ENCODE data around the gene JPT2. TPM values are rescaled to one million over a fixed set of nuclear protein-coding genes. Genes with fewer than 3 reads are reported as not detected.

The JPT2 gene
- total RNA-seq, 1 experiment from 2014 or later: 131 TPM

- intact Hi-C loops (cut with micrococcal nuclease): no loop called here
- H3K4me1 Mint-ChIP-seq (ENCODE audit: insufficient read depth, unreplicated experiment): no peaks in the 10 kb centered on the region
- ChIA-PET CTCF (interaction anchor here (1.1 kb wide), 1 partner anchor 21 kb away, joined by 8 read pairs; the partner anchor contains the start of gene MAPK8IP3), POLR2A (interaction anchor here (1.0 to 1.5 kb wide), 2 partner anchors 18 to 53 kb away, joined by 3 to 6 read pairs; no protein-coding TSS in a partner anchor)
- no peaks in the 10 kb centered on the region for H3K27me3 Mint-ChIP-seq (ENCODE audit: insufficient read depth, unreplicated experiment)
- no TSS peak for BruUV-seq (replicated peaks)
- DNase-seq (ENCODE audit: unreplicated experiment): no peak
- H3K36me3 Mint-ChIP-seq (ENCODE audit: insufficient read depth, unreplicated experiment): peaks cover 56% of the 10 kb centered on the region
- no peak overlapping the region for H3K27ac Mint-ChIP-seq (ENCODE audit: low read depth, unreplicated experiment)
- no peak for TF ChIP-seq CTCF (IDR thresholded peaks at IDR 0.05; ENCODE audit: unreplicated experiment)
- H3K4me3 Mint-ChIP-seq (ENCODE audit: unreplicated experiment): no peak overlapping the region
- H3K9me3 Mint-ChIP-seq (ENCODE audit: unreplicated experiment): no peaks in the 10 kb centered on the region
These were observed 49.9 kb downstream of the JPT2 start for GRCh38 chr16:1727651-1728624.

GRCh38 chr16:1729026-1729425 lies 50.9 kb downstream of the JPT2 start:
- ChIA-PET POLR2A (interaction anchor here (1.0 to 1.5 kb wide), 3 partner anchors 17 to 92 kb away, joined by 3 to 6 read pairs (median 3); no protein-coding TSS in a partner anchor), CTCF (no interaction called here)
- Mint-ChIP-seq H3K36me3 (ENCODE audit: insufficient read depth, unreplicated experiment) (peaks cover 57% of the 10 kb centered on the region), H3K27me3 (ENCODE audit: insufficient read depth, unreplicated experiment) (no peaks in the 10 kb centered on the region), H3K9me3 (ENCODE audit: unreplicated experiment) (no peaks in the 10 kb centered on the region), H3K4me3 (ENCODE audit: unreplicated experiment) (no peak overlapping the region), H3K4me1 (ENCODE audit: insufficient read depth, unreplicated experiment) (no peaks in the 10 kb centered on the region), H3K27ac (ENCODE audit: low read depth, unreplicated experiment) (no peak overlapping the region)
- no TSS peak for BruUV-seq (replicated peaks)
- no peak for DNase-seq (ENCODE audit: unreplicated experiment)
- intact Hi-C loops (cut with micrococcal nuclease): no loop called here
- no peak for TF ChIP-seq CTCF (IDR thresholded peaks at IDR 0.05; ENCODE audit: unreplicated experiment)

- BruUV-seq (replicated peaks): no TSS peak
- POLR2A ChIA-PET: interaction anchor here (1.0 kb wide), 1 partner anchor 92 kb away, joined by 3 read pairs; no protein-coding TSS in a partner anchor
- Mint-ChIP-seq H3K9me3 (ENCODE audit: unreplicated experiment) (no peaks in the 10 kb centered on the region), H3K27ac (ENCODE audit: low read depth, unreplicated experiment) (no peak overlapping the region), H3K4me3 (ENCODE audit: unreplicated experiment) (no peak overlapping the region), H3K36me3 (ENCODE audit: insufficient read depth, unreplicated experiment) (peaks cover 58% of the 10 kb centered on the region), H3K27me3 (ENCODE audit: insufficient read depth, unreplicated experiment) (no peaks in the 10 kb centered on the region), H3K4me1 (ENCODE audit: insufficient read depth, unreplicated experiment) (no peaks in the 10 kb centered on the region)
- TF ChIP-seq CTCF (IDR thresholded peaks at IDR 0.05; ENCODE audit: unreplicated experiment): no peak
- CTCF ChIA-PET: no interaction called here
- DNase-seq (ENCODE audit: unreplicated experiment): no peak
- intact Hi-C loops (cut with micrococcal nuclease): no loop called here
These were observed 51.4 kb downstream of the JPT2 start for GRCh38 chr16:1729445-1729844.

- Mint-ChIP-seq H3K27me3 (ENCODE audit: insufficient read depth, unreplicated experiment) (no peaks in the 10 kb centered on the region), H3K4me3 (ENCODE audit: unreplicated experiment) (no peak overlapping the region), H3K4me1 (ENCODE audit: insufficient read depth, unreplicated experiment) (no peaks in the 10 kb centered on the region), H3K27ac (ENCODE audit: low read depth, unreplicated experiment) (no peak overlapping the region), H3K9me3 (ENCODE audit: unreplicated experiment) (no peaks in the 10 kb centered on the region), H3K36me3 (ENCODE audit: insufficient read depth, unreplicated experiment) (peaks cover 48% of the 10 kb centered on the region)
- POLR2A ChIA-PET: interaction anchor here (0.6 to 1.0 kb wide), 2 partner anchors 13 to 51 kb away, joined by 3 read pairs; partner anchors contain the start of genes NUBP2 and SPSB3
- intact Hi-C loops (cut with micrococcal nuclease): no loop called here
- TF ChIP-seq CTCF (IDR thresholded peaks at IDR 0.05; ENCODE audit: unreplicated experiment): no peak
- BruUV-seq (replicated peaks): no TSS peak
- no peak for DNase-seq (ENCODE audit: unreplicated experiment)
- CTCF ChIA-PET: interaction anchor here (0.7 kb wide), 1 partner anchor 79 kb away, joined by 3 read pairs; no protein-coding TSS in a partner anchor
These were observed 53.0 kb downstream of the JPT2 start for GRCh38 chr16:1731073-1731472.
